ENCODE measurements around the gene FAM118B.

Gene FAM118B

GRCh38 chr11:126311401-126312291 lies 100.1 kb downstream of the FAM118B start:
- Histone ChIP-seq H3K4me2 (peak overlapping the region; percentile 55), H3K9ac (no peak overlapping the region; the same call in 1 of the 2 replicates), H2AFZ (ENCODE audit: low read depth) (no peak overlapping the region), H4K20me1 (ENCODE audit: insufficient read depth) (no peaks in the 10 kb centered on the region), H3K36me3 (ENCODE audit: insufficient read depth) (no peaks in the 10 kb centered on the region), H3K27ac (peak overlapping the region; percentile 61), H3K79me2 (ENCODE audit: insufficient read depth, low read depth) (no peaks in the 10 kb centered on the region; the same call in 1 of the 2 replicates), H3K27me3 (ENCODE audit: insufficient read depth, low read depth) (no peaks in the 10 kb centered on the region), H3K4me1 (ENCODE audit: low read depth, poor library complexity, severe bottlenecking) (peaks cover 83% of the 10 kb centered on the region), H3K4me3 (IDR thresholded peaks at IDR 0.05; ENCODE audit: insufficient read depth, low read depth, low read length) (no peak overlapping the region)
- no peak for TF ChIP-seq CTCF (conservative IDR thresholded peaks at IDR 0.05; ENCODE audit: low read depth, low read length)

All from KMS-11 (cell line).